ENCODE data around the gene MYD88. TPM values are rescaled to one million over a fixed set of nuclear protein-coding genes. Genes with fewer than 3 reads are reported as not detected.

Gene MYD88
- polyA plus RNA-seq, 1 donor (not counting 4 experiments of a cell fraction or from before 2014, with no cell fraction given) = 44.0 TPM

DNA sequence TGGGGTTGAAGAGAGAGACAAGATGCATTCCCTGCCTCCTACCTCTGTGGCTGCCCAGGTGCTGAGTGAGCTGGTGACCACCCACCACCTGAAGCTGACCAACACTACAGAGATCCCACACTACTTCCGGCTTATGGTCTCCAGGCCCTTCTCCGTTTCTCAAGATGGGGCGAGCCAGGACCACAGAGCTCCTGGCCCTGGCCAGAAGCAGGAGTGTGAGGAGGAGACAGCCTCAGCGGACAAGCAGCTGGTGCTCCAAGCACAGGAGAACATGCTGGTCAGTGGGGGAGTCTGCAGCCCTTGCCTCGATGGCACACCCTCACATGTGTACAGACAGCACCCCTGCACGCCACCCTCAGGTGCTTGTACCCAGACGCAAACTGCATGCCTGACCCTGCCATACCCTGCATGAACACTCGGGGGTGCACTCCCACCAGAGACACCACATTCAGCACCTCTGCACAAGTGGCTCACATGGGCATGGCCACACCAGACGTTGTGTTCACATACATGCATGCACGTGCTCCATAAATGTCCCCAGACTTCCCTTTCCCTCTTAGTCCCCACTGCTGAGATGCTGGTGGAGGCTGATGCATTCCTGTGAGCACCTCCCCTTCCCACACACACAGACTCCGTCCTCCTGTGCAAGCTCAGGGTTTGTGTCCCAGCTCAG is 20.6 kb upstream of the MYD88 start:
- no peaks in the 10 kb centered on the region for H3K9me1 ChIP-seq (ENCODE audit: control insufficient read depth, extremely low read depth, insufficient read depth, low read length)
- dilution Hi-C loops (cut with MboI; ENCODE audit: extremely low pct_ligation_motif_present, low sequenced_read_pairs) = no loop called here
- no peak for DNase-seq (ENCODE audit: low read depth, low spot score)

GRCh38 chr3:38118421-38119247 is 19.8 kb upstream of the MYD88 start:
- FAIRE-seq (no peak), DNase-seq (ENCODE audit: low read depth, low spot score) (no peak)
- Histone ChIP-seq H3K9me3 (ENCODE audit: control insufficient read depth, low read depth, low read length) (no peaks in the 10 kb centered on the region), H3K27ac (ENCODE audit: control insufficient read depth, insufficient read depth, low read length) (no peak overlapping the region), H3K36me3 (ENCODE audit: control insufficient read depth in 2 of 2, extremely low read depth in 1 of 2, insufficient read depth in 2 of 2, low read length in 2 of 2) (peaks cover 14 to 22% of the 10 kb centered on the region in 2 experiments), H4K20me1 (ENCODE audit: control insufficient read depth, extremely low read depth, insufficient read depth, low read length) (no peaks in the 10 kb centered on the region), H3K4me2 (ENCODE audit: control insufficient read depth, extremely low read depth, insufficient read depth, low read depth, low read length) (no peak overlapping the region), H3K9ac (ENCODE audit: control insufficient read depth, extremely low read depth, insufficient read depth, low read length) (no peak overlapping the region), H3K4me1 (ENCODE audit: control insufficient read depth, extremely low read depth, insufficient read depth, low read length) (no peaks in the 10 kb centered on the region), H3K79me2 (ENCODE audit: control insufficient read depth, insufficient read depth, low read length) (no peaks in the 10 kb centered on the region), H3K4me3 (ENCODE audit: control insufficient read depth in 2 of 3, extremely low read depth in 1 of 3, insufficient read depth in 2 of 3, low read depth in 1 of 3, low read length in 3 of 3) (no peak overlapping the region), H2AFZ (ENCODE audit: control insufficient read depth, low read length) (no peak overlapping the region), H3K9me1 (ENCODE audit: control insufficient read depth, extremely low read depth, insufficient read depth, low read length) (no peaks in the 10 kb centered on the region), H3K27me3 (ENCODE audit: control insufficient read depth, extremely low read depth, insufficient read depth, low read length) (no peaks in the 10 kb centered on the region)
- dilution Hi-C loops (cut with MboI; ENCODE audit: extremely low pct_ligation_motif_present, low sequenced_read_pairs) = no loop called here
- TF ChIP-seq EZH2 (IDR thresholded peaks at IDR 0.05; ENCODE audit: low read length) = no peak
- TF ChIP-seq, protein P1, sequence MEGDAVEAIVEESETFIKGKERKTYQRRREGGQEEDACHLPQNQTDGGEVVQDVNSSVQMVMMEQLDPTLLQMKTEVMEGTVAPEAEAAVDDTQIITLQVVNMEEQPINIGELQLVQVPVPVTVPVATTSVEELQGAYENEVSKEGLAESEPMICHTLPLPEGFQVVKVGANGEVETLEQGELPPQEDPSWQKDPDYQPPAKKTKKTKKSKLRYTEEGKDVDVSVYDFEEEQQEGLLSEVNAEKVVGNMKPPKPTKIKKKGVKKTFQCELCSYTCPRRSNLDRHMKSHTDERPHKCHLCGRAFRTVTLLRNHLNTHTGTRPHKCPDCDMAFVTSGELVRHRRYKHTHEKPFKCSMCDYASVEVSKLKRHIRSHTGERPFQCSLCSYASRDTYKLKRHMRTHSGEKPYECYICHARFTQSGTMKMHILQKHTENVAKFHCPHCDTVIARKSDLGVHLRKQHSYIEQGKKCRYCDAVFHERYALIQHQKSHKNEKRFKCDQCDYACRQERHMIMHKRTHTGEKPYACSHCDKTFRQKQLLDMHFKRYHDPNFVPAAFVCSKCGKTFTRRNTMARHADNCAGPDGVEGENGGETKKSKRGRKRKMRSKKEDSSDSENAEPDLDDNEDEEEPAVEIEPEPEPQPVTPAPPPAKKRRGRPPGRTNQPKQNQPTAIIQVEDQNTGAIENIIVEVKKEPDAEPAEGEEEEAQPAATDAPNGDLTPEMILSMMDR (optimal IDR thresholded peaks at IDR 0.05 in 1 of 3, IDR thresholded peaks at IDR 0.05 in 1 of 3, conservative IDR thresholded peaks at IDR 0.05 in 1 of 3; ENCODE audit: extremely low read depth in 1 of 3, insufficient read depth in 2 of 3, low read length in 3 of 3) = no peak

More for the DNA sequence above, 20.6 kb upstream of the MYD88 start:
- TF ChIP-seq EZH2 (IDR thresholded peaks at IDR 0.05; ENCODE audit: low read length) = no peak
- TF ChIP-seq, protein P1 (optimal IDR thresholded peaks at IDR 0.05 in 1 of 3, IDR thresholded peaks at IDR 0.05 in 1 of 3, conservative IDR thresholded peaks at IDR 0.05 in 1 of 3; ENCODE audit: extremely low read depth in 1 of 3, insufficient read depth in 2 of 3, low read length in 3 of 3) = peak in 2 of 3 experiments; percentile 93 to 98
- Histone ChIP-seq H3K9me3 (ENCODE audit: control insufficient read depth, low read depth, low read length) (no peaks in the 10 kb centered on the region), H2AFZ (ENCODE audit: control insufficient read depth, low read length) (no peak overlapping the region), H4K20me1 (ENCODE audit: control insufficient read depth, extremely low read depth, insufficient read depth, low read length) (no peaks in the 10 kb centered on the region), H3K27me3 (ENCODE audit: control insufficient read depth, extremely low read depth, insufficient read depth, low read length) (no peaks in the 10 kb centered on the region), H3K36me3 (ENCODE audit: control insufficient read depth in 2 of 2, extremely low read depth in 1 of 2, insufficient read depth in 2 of 2, low read length in 2 of 2) (peaks cover 10 to 19% of the 10 kb centered on the region in 2 experiments), H3K4me2 (ENCODE audit: control insufficient read depth, extremely low read depth, insufficient read depth, low read depth, low read length) (no peak overlapping the region), H3K79me2 (ENCODE audit: control insufficient read depth, insufficient read depth, low read length) (no peaks in the 10 kb centered on the region), H3K4me3 (ENCODE audit: control insufficient read depth in 2 of 3, extremely low read depth in 1 of 3, insufficient read depth in 2 of 3, low read depth in 1 of 3, low read length in 3 of 3) (no peak overlapping the region), H3K4me1 (ENCODE audit: control insufficient read depth, extremely low read depth, insufficient read depth, low read length) (no peaks in the 10 kb centered on the region), H3K27ac (ENCODE audit: control insufficient read depth, insufficient read depth, low read length) (no peak overlapping the region), H3K9ac (ENCODE audit: control insufficient read depth, extremely low read depth, insufficient read depth, low read length) (no peak overlapping the region)
- peak; percentile 13 for FAIRE-seq
